Measurements from ENCODE around the gene SKI. TPM values are rescaled to one million over a fixed set of nuclear protein-coding genes. Genes with fewer than 3 reads are reported as not detected.
A peak's percentile ranks its signal among the peaks of the same experiment; 100 is the strongest.
"Not testable (repeated sequence)": the region's sequence is repeated elsewhere in the genome, so short reads cannot be mapped to it uniquely, and the experiment has no call there.

SKI gene
- polyA plus RNA-seq, 4 donors = 52.8 to 64.9 (median 57.0) TPM

GRCh38 chr1:2314803-2315673 is 86.9 kb downstream of the SKI start:
- peak in 1 of 4 donors; percentile 51 for DNase-seq (ENCODE audit: low read depth in 4 of 4, low spot score in 3 of 4)

- no peak for DNase-seq (ENCODE audit: low read depth in 4 of 4, low spot score in 3 of 4)
Measured at GRCh38 chr1:2315674-2316450, 87.7 kb downstream of the SKI start.

- DNase-seq (ENCODE audit: low read depth in 4 of 4, low spot score in 3 of 4) = no peak
Measured at GRCh38 chr1:2316451-2316961, 88.4 kb downstream of the SKI start.

GRCh38 chr1:2317230-2318065 is 89.3 kb downstream of the SKI start:
- no peak for DNase-seq (ENCODE audit: low read depth in 4 of 4, low spot score in 3 of 4)

- no peak for DNase-seq (ENCODE audit: low read depth in 4 of 4, low spot score in 3 of 4)
Measured at GRCh38 chr1:2318314-2319278, 90.5 kb downstream of the SKI start.

- no peak for DNase-seq (ENCODE audit: low read depth in 4 of 4, low spot score in 3 of 4)
Measured at GRCh38 chr1:2319291-2319690, 91.2 kb downstream of the SKI start.

GRCh38 chr1:2320006-2320405 is 91.9 kb downstream of the SKI start:
- DNase-seq (ENCODE audit: low read depth in 4 of 4, low spot score in 3 of 4) = no peak

- no peak for DNase-seq (ENCODE audit: low read depth in 4 of 4, low spot score in 3 of 4)
Measured at GRCh38 chr1:2320760-2321667, 92.9 kb downstream of the SKI start.

GRCh38 chr1:2322065-2322571 is 94.0 kb downstream of the SKI start:
- peak; percentile 77 to 86 (median 78) for DNase-seq (ENCODE audit: low read depth in 4 of 4, low spot score in 3 of 4)

- DNase-seq (ENCODE audit: low read depth in 4 of 4, low spot score in 3 of 4) = no peak
Measured at GRCh38 chr1:2322581-2323211, 94.6 kb downstream of the SKI start.

- DNase-seq (ENCODE audit: low read depth in 4 of 4, low spot score in 3 of 4) = no peak
Measured at GRCh38 chr1:2323451-2323974, 95.4 kb downstream of the SKI start.

- DNase-seq (ENCODE audit: low read depth in 4 of 4, low spot score in 3 of 4) = no peak
Measured at GRCh38 chr1:2324553-2325366, 96.6 kb downstream of the SKI start.

GRCh38 chr1:2326524-2326923 is 98.4 kb downstream of the SKI start:
- DNase-seq (ENCODE audit: low read depth in 4 of 4, low spot score in 3 of 4) = no peak

- not testable (repeated sequence) for DNase-seq (ENCODE audit: low read depth in 4 of 4, low spot score in 3 of 4)
Measured at GRCh38 chr1:2327162-2327561, 99.0 kb downstream of the SKI start.

GRCh38 chr1:2327841-2328240 is 99.7 kb downstream of the SKI start:
- DNase-seq (ENCODE audit: low read depth in 4 of 4, low spot score in 3 of 4) = no peak

GRCh38 chr1:2328676-2329455 is 100.7 kb downstream of the SKI start:
- no peak for DNase-seq (ENCODE audit: low read depth in 4 of 4, low spot score in 3 of 4)
